ENCODE data around the gene FLII.

The FLII gene

DNA sequence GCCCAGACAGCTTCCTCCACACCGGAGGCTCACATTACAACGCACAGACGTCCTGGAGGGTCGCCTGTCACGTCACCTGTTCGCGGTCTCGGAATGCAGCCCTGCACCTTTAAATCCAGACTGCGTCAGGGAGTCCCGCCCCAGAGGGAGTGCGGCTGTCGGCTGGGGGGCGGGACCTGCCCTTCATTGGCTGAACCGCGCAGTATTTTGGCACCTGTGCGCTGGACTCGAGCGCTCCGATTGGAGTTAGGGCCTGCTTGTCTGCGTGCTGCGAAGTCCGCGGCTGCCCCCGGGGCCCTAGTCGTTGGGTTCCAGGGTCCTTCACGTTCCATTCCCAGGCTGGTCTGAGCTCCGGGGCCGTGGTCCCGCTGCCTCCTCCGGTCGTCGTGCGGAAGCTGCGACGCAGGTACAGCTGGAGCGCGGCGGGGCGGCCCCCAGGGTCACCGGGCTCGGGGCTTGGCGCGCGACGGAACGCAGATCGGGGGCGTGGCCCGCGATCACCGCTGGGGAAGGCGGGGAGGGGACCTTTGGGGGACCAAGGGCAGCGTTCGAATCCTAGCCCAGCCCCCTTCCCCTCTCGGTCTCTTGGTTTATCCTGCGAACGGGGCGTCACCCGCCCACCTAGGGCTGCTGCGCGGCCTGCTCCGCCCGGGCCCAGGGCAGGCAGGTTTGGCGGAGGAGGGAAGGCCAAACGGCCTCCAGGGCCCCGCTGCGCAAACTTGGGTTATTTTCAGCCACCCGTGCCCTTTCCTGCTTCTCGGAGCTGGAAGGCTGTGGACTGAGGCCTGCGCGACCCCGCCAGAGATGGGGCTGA is 2.0 kb upstream of the FLII start, which contains the start of gene MIEF2:
Gene MIEF2, plus strand, starts transcription at position 331 of the 814 bp plus-strand sequence. CDS start 2,059 bp downstream, outside the sequence.
- DNase-seq (ENCODE audit: low spot score), result peak; percentile 98

DNA sequence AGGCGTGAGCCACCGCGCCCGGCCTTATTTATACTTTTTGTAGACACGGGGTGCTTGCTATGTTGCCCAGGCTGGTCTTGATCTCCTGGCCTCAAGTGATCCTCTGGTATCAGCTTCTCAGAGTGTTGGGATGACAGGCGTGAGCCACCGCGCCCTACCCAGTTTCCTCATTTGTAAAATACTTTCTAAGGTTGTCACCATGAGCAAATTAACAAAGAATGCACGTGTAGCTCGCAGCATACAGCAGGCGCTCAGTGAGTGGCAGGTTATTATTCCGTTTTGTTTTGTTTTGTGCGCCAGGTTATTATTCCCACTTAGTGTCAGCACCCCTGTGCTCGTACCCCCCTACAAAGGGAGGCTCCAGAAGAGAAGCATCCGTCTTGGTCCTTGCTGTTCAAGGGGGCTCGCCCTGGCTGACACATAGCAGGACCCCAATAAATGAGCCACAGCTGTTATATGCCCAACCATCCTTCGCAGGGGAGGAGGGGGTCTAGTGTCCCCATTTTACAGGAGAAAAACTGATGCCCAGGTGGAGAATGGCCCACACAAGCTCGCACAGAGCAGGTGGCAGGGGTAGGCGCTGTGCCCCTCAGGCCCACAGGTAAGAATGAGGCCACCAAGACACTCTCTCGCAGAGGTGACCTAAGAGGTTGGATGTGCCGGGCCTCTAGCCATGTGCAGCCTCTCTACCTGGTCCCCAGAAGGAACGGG is 1.2 kb upstream of the FLII start:
- DNase-seq (ENCODE audit: low spot score), result no peak

DNA sequence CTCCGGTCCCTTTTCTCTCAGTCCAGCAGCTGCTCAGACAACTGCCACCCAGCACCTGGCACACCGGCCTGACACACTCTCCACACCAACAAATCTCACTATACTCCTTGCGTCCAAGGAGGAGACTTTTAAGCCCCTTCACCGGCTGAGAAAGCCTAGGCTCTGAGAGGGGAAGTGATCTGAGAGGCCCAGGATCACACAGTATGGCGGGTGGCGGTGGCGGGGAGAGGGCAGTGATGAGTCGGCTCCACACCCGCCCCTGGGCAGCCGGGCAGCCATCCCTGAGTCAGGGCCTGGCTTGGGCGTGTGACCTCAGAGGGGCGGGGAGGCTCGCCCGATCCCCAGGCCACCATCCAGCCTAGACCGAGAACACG is 569 bp downstream of the FLII start:
- peak; percentile 79 for DNase-seq (ENCODE audit: low spot score)

DNA sequence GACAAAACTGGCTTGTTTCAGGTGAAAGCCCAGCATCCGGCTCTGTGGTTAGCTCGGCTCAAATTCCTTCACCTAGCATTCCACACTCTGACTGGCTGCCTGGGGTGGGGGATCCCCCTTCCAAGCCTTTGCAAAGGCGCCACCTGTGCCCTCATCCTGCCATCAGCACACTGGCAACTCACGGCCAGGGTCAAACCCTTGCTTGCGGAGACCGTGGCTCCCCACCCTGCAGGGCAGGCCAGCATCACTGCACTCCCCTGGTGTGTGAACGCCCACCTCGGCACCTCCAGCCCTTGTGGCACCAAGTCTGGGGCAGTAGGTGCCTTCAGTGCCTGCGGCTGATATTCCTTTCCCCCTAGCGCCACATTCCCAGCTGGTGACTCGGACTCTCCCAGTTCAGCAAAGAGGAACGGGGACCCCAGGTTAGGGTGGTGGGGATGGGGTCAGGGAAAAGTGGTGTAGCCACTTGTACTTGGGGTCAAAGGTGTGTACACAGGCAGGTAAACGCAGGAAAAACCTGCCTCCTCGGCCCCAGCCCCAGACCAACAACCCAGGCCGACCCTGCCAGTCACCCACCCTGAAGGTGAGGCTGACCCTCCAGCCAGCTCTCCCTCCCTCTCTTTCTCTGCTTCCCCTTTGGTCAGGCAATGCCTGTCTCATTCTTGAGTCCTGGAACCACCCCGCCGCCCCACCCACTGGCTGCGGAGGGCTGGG is 1.1 kb downstream of the FLII start:
- peak; percentile 62 for DNase-seq (ENCODE audit: low spot score)

DNA sequence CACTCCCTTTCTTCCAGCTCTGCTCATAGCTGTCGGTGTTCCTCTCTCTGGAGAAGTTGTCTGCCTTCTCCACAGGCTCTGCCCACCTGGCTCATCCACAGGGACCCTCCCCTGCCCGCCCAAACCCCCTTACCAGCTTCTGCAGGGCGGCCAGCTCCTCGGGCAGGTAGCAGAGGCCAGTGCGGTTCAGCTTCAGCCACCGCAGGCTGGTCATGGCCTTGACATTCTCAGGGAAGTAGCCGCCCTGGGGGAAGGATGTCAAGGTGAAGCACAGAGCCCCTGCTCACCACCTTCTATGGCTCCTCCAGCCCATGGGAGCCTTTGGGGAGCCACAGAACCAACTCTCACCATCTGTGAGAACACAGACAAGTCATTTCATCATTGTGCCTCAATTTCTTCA is 1.8 kb downstream of the FLII start:
- DNase-seq (ENCODE audit: low spot score), result no peak

DNA sequence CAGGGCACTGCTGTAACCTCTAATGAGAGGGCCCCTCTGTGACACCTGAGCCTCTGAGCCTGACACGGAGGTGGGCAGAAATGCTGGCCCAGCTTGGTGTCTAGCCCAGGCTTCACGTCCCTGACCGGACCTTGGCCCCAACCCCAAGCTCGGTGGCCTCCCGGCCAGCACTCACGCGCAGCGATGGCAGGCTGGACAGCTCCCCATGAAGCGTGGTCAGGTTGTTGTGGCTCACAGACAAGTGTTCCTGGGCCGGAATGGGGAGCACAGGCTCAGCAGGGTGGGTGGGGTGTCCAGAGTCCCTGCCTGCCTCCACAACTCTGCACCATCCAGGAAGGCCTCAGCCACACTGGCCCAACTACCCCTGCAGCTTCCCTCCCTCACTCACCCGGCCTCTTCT is 2.2 kb downstream of the FLII start:
- no peak for DNase-seq (ENCODE audit: low spot score)

DNA sequence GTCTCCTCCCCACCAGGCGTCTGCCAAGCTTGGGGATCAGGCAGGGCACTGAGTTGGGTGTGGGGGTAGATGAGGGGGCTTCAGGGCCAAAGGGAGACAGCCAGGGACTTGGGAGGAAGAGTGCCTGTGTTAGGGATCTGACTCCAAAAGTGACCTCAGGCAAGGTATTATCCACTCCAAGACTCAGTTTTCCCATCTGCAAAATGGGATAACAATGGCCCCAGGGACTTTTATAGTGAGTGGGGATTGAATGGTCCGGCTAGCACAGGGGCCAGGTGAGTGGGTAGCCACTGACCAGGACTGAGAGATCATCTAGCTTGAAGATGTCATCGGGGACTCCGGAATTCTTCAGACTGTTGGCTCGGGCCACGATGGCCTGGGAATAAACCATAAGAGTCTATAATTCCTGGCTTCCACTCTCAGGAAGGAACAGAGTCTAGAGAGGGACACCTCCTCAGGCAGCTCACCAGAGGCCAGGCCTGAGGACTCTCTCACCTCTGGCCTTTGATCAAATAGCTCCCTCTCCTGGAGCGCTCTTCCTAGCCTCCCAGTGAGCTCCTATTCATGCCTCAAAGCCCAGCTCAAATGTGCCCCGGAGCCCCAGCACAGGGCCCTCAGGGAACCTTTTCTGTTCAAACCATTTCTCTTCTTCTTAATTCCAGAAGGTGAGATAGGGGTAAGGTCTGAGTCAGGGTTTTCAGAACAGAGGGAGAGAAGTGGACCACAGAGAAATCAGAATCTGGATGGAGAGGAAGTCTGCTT is 3.5 kb downstream of the FLII start:
- no peak for DNase-seq (ENCODE audit: low spot score)

DNA sequence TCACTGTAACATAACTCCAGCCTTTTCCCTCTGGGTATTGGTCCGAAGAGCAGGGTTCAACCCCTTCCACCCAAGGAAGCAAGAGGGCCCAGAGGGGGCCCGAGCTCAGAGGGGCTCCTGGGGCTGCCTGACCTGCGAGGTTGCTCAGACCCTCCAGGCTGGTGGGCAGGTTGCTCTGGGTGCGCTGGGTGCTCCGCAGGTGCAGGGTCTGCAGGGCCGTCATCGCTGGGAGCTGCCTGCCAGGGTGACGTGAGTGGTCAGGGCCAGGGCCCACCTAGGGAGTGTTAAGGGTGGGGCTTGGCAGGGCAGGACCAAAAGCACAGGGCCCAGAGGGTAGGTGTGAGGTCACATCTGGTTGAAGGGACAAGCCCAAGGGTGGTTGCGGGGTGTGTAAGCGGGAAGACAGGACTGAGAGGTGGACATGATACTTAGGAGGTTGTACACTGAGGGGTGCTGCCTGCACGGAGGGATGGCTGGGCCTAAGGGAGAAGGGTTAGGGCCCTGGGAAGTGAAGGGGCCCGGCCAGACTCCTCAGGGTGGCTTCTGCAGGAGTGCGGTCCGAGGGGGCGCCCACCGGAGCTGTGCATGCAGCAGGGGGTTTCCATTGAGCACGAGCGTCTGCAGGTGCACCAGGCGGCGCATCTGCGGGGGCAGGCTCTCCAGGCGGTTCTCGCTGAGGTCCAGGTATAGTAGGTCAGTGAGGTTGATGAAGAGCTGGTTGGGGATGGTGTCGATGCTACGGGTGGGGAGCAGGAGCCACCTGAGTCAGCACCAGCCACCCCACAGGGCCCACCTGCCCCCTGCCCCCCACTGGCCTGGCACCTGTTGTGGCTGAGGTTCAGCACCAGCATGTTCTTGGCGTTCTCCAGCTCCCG is 4.4 kb downstream of the FLII start:
- DNase-seq (ENCODE audit: low spot score), result no peak

DNA sequence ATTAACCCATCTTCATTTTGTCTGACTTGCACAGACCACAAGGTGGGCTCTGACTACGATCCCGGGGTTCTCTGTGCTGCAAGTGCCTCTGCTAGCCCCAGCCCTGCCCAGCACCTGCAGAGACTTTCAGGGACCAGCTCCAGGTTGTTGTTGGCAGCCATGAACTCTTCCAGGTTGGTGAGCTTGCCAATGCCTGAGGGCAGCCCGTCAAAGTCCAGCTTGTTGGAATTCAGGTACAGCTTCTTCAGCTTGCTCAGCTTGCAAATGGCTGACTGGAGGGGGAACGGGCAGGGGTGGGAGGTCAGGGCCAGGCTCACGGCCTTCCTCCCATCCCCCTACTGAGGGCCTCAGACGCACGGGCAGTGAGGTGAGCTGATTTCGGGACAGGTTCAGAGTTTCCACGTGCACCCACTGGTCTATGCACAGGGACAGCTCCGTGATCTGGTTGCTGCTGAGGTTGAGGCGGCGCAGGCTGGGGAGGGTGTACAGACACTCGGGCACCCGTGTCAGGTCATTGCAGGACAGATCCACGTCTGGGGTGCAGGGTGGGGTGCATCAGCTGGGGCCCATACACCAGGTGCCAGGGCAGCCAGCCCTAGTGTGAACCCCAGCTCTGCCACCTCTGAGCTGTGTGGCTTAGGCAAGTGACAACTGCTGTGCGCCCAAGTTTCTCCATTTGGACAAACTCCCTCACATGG is 5.2 kb downstream of the FLII start:
- DNase-seq (ENCODE audit: low spot score), result no peak

DNA sequence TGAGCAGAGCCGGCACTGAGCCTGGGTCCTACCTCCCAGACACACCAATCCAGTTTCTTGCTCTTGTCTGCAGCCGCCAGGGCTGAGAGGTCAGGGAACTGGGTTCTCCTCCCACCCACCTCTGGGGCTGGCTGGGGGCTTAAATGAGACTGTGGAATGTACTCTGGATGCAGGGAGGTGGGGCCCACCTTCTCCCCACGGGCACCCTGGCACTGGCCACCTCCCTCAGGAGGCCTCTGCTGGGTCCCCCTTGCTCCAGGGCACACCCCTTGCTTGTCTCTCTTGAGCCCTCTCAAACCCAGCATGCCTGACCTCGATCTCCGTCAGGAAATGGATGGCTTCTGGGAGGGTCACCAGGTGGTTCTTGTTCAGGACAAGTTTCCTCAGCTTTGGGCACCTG is 6.4 kb downstream of the FLII start:
- no peak for DNase-seq (ENCODE audit: low spot score)

DNA sequence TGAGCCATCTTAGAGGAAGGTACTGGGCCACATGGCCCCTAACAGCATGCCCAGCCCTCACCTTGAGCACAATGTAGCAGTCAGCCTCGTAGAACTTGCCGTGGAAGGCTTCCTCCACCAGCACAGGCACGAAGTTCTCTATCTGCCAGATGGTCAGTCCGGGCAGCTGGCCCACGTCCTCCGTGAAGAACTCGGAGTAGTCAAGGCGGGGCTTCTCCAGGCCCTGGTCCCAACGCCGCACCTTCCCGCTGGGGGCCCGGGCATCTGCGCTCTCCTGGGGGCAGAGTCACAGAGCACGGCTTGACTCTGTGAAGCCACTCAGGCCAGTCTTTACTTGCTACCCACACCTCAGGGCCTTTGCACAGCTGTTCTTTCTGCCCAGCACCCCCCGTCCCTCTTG is 7.3 kb downstream of the FLII start:
- no peak for DNase-seq (ENCODE audit: low spot score)

DNA sequence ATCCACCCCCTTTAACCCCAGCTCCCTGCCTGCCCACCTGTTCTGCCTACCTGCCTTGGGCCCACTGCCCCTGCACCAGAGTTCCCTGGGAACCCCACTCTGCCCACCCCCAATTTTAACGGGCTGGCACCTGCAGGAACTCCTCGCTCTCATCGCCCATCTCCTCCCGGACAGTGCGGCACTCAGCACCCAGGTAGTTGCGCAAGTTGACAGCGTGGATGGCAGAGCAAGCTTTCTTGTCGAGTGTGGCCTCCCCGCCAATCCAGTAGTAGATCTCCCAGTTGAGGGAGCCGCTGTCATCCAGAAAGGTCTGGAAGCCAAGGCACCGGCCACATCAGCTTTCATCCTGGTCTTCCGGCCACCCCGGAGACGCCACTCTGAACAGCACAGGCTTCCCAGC is 7.8 kb downstream of the FLII start:
- DNase-seq (ENCODE audit: low spot score), result no peak

DNA sequence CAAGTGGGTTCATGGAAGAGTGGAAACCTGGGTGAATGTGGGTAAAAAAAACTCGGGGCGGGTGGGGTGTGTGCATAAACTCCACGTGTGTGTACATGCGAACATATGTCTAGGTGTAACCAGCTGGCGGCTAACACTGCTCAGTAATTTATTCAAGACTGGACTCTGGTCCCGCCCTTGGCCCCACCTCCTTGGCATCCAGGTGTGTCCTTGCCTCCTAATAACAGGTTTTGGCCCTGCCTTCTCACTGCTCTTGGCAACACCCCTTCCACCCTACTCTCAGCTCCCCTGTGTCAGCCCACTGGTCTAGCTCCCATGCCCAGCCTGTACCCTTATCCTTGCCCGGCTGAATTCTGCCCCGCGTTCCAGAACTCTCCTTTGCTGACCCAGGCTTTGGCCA is 8.3 kb downstream of the FLII start:
- peak; percentile 54 for DNase-seq (ENCODE audit: low spot score)

DNA sequence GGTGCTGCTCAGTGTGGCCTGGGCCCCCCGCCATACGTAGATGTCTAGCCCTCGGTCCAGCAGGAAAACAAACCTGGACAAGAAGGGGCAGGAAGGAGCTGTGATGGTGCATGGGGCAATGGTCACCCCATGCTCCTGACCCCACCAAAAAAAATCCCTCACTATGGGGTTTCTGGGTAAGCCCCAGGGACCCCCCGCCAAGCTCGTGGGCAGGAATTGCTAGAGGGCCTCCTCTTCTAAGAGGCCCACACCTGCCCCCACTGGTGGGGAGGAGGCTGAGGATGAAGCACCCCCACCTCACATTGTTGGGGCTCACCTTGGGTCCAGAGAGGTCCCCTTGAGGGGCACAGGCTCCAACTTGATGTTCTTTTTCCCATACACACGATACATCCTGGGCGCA is 9.7 kb downstream of the FLII start:
- no peak for DNase-seq (ENCODE audit: low spot score)

DNA sequence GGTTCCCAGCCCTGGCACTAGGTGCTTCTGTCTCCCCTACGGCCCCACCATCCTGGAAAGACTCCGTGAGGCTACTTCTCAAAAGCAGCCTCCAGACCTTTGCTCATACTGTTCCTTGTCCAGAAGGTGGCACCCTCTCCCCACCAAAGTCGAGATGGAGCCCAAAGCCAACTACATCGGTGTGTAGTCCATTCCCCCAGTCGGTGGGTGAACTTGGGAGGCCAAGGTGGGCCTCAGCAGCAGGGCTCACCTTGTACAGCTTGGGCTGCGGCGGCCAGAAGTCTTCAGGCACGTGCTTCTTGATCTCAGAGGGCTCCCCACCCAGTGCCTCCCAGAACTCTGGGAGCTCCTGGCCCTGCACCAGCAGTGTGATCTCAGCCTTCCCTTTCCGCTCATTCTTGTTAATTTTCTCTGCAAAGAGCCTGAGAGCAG is 10.2 kb downstream of the FLII start:
- peak; percentile 81 for DNase-seq (ENCODE audit: low spot score)

DNA sequence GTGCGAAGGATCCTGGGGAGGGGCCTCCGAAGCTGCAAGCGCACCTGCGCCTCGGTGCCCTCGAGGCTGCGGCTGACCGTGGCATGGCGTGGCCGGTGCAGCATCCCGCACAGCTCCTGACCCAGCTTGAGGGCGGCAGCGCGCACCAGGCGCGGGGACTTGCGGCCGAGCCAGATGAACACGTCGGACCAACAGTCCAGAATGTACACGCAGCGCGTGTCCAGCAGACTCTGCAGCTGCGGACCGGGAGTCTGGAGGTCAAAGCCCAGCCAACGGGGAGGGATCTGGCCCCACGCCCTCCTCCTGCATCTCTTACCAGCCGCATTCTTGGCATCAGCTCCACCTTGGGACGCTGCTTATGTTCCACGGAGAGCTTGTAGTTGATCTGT is 10.9 kb downstream of the FLII start:
- no peak for DNase-seq (ENCODE audit: low spot score)

DNA sequence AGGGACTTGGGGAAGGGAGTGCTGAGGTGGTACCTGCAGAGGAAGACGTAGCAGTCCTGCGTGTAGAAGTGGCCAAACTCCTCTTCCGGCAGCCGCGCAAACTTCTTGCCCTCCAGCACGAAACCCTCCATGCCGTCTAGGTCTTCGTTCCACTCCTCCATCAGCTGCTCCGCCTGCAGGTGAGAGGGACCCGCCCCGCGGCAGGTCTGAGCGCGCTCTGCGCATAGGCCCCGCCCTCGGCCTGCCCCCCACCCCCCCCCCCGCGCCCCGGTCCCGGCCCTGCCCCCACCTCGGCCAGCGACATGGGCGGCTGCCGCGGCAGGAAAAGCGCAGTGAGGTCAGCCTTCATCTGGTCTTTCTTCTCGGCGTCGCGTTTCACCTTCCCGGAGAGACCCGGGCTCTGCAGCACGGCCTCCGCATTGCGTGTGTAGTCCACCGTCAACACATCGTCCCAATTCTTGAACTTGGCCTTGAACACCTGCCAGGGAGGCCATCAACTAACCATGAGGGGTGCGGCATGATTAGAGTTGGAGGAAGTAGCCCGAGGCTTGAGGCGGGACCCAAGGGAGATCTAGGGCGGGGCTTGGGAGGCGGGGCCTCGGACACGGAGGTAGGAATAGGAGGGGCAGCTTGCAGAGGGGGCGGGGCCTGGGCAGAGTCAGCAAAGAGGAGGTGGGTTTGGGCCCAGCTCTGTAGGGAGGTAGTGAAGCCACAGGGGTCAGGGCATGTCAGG is 11.5 kb downstream of the FLII start:
- DNase-seq (ENCODE audit: low spot score), result peak; percentile 98

DNA sequence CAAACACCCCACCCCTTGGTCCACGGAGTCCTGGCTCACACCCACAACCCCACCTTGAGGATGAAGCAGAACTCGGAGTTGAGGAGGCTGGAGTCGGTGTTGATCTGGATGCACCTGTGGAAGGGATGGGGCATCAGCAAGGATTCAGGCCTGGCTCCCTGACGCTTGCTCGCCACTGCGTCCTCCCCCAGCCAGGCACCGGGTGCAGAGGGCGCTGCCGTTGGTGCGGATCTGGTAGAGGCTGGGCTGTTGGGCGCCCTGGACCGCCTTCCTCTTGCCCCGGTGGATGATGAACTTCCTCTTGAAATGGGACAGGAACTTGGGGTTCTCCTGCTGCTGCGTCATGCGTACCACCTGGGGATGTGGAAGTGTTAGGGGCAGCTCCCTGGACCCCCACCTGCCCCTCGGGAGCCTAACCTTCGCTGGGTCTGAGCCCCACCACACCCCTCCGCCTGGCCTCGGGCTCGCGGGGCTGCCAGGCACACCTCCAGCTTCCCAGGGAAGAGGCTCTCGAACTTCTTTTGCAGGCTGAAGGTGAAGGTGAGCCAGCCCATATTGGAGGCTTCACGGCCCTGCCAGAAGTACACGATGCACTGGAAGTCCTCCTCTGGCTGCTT is 12.3 kb downstream of the FLII start:
- no peak for DNase-seq (ENCODE audit: low spot score)

DNA sequence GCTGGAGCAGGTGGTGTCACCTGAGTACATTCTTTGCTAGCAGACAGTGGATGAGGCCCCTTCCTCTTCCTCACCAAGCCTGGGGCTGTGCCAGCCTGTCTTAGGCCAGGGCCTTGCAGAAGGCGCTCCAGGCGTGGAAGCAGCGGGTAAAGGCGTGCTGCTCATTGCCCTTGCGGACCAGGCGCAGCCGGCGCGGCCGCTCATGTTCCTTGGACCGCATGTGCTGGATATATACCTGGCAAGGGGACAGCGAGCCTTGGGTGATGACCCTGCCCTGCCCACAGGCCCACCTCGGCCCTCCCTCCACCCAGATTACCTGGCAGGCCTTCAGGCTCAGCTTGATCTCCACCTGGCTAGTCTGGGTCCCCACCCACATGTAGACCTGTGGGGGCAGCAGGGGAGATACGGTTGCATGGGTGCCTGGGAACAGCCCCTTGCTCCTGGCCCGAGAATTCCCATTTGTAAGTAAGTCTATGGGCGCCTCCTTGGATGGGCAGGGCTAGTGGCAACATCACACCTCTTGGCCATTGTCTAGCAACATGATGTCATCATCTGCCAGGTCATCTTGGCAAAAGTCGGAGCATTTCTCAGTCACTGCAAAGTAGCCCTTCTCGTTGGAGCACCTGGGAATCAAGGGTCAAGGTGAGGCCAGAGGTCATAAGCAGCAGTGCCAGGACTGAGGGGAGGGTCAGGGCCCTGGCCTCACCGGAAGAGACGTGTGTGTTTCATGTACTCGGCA is 13.3 kb downstream of the FLII start:
- no peak for DNase-seq (ENCODE audit: low spot score)

Measured in iPS-NIHi11 (cell line).